Tibial artery (tissue), 4 donors: ENCODE measurements around the gene RBM12.

Experiments used
- DNase-seq, 2 donors: peaks; one replicate each; pipeline ENCODE4 v3.0.0-alpha.2; 2019
- H3K27ac ChIP-seq, 2 donors: fragments of 200-600 bp; sonication (generic) in 1 of 2; 1 replicate in 1 of 2; 2 replicates in 1 of 2; pipeline ENCODE4 v1.5.1; 2018 to 2019; ENCODE audit warnings: mild to moderate bottlenecking in 1 of 2
- H3K27me3 ChIP-seq, 2 donors: fragments of 200-600 bp; sonication (generic) in 1 of 2; one replicate each; pipeline versions ENCODE4 v1.5.1 to v1.6.0; 2016 to 2019
- H3K36me3 ChIP-seq, 3 donors: fragments of 200-600 bp; sonication (generic) in 2 of 3; one replicate each; pipeline ENCODE4 v1.5.1; 2016 to 2019; ENCODE audit warnings: mild to moderate bottlenecking in 2 of 3
- H3K4me1 ChIP-seq, 4 donors: fragments of 200-600 bp; sonication (generic) in 2 of 4; 1 replicate in 3 of 4; 2 replicates in 1 of 4; pipeline ENCODE4 v1.5.1; 2016 to 2019
- H3K4me3 ChIP-seq, 2 donors: fragments of 200-600 bp; sonication (generic) in 1 of 2; 1 replicate in 1 of 2; 2 replicates in 1 of 2; pipeline ENCODE4 v1.5.1; 2018 to 2019; ENCODE audit warnings: mild to moderate bottlenecking in 2 of 2
- H3K9me3 ChIP-seq, 3 donors: fragments of 200-600 bp; sonication (generic) in 1 of 3; one replicate each; pipeline ENCODE4 v1.5.1; 2016 to 2019
- CTCF ChIP-seq, 2 experiments: fragments of 200-600 bp in 1 of 2; fragments of 450-650 bp in 1 of 2; IDR thresholded peaks; one replicate each; pipeline ENCODE4 v1.5.1; 2017 to 2019; ENCODE audit warnings: antibody characterized with exemption in 2 of 2, mild to moderate bottlenecking in 1 of 2, moderate library complexity in 1 of 2
- intact Hi-C: fragments of 100-400 bp; cut with DNase I; formaldehyde crosslinking; loops from one replicate; pipeline ENCODE4 v1.15.0; 2023; ENCODE audit warnings: low total_unique reads

RBM12 gene

GRCh38 chr20:35621560-35621946, 43.1 kb downstream of the RBM12 start:
- no peak overlapping the region for H3K27ac ChIP-seq
- H3K9me3 ChIP-seq: no peaks in the 10 kb centered on the region
- peaks cover 0 to 33% (median 29%) of the 10 kb centered on the region in 4 donors for H3K4me1 ChIP-seq
- no peak for DNase-seq
- H3K36me3 ChIP-seq: peaks cover 20 to 39% (median 21%) of the 10 kb centered on the region in 3 donors
- no peaks in the 10 kb centered on the region for H3K27me3 ChIP-seq
- intact Hi-C loops: no loop called here
- TF ChIP-seq CTCF (IDR thresholded peaks at IDR 0.05): no peak
- H3K4me3 ChIP-seq: no peak overlapping the region

- Histone ChIP-seq H3K36me3 (peaks cover 14 to 33% (median 16%) of the 10 kb centered on the region in 3 donors), H3K4me3 (no peak overlapping the region), H3K4me1 (peaks cover 0 to 33% (median 30%) of the 10 kb centered on the region in 4 donors), H3K27me3 (no peaks in the 10 kb centered on the region), H3K9me3 (no peaks in the 10 kb centered on the region), H3K27ac (no peak overlapping the region)
- intact Hi-C loops: no loop called here
- TF ChIP-seq CTCF (IDR thresholded peaks at IDR 0.05): no peak
- no peak for DNase-seq
These were observed 43.7 kb downstream of the RBM12 start for GRCh38 chr20:35620818-35621559.

- peak overlapping the region; percentile 57 to 70 for H3K4me3 ChIP-seq
- H3K27ac ChIP-seq: peak overlapping the region; percentile 46 to 88
- intact Hi-C loops: loop anchor here (5.0 kb wide), 2 partner anchors 43 to 153 kb away; partner anchors contain the start of genes CPNE1, PHF20 and RBM12
- peaks cover 0 to 18% (median 5%) of the 10 kb centered on the region in 3 donors for H3K36me3 ChIP-seq
- peak; percentile 67 to 86 for DNase-seq
- H3K27me3 ChIP-seq: no peaks in the 10 kb centered on the region
- no peaks in the 10 kb centered on the region for H3K9me3 ChIP-seq
- peaks cover 0 to 39% (median 32%) of the 10 kb centered on the region in 4 donors for H3K4me1 ChIP-seq
- TF ChIP-seq CTCF (IDR thresholded peaks at IDR 0.05): no peak
These were observed 45.3 kb downstream of the RBM12 start for GRCh38 chr20:35619196-35620095.

- no peak for TF ChIP-seq CTCF (IDR thresholded peaks at IDR 0.05)
These were observed 46.2 kb downstream of the RBM12 start for GRCh38 chr20:35618263-35619131.

More at GRCh38 chr20:35618263-35619131, 46.2 kb downstream of the RBM12 start:
- H3K4me1 ChIP-seq: peaks cover 0 to 39% (median 32%) of the 10 kb centered on the region in 4 donors
- H3K27ac ChIP-seq: peak overlapping the region; percentile 46 to 88
- DNase-seq: peak in 1 of 2 donors; percentile 74
- H3K9me3 ChIP-seq: no peaks in the 10 kb centered on the region
- intact Hi-C loops: loop anchor here (5.0 kb wide), 2 partner anchors 44 to 154 kb away; partner anchors contain the start of genes CPNE1, PHF20 and RBM12
- H3K27me3 ChIP-seq: no peaks in the 10 kb centered on the region
- peaks cover 0 to 17% (median 5%) of the 10 kb centered on the region in 3 donors for H3K36me3 ChIP-seq
- H3K4me3 ChIP-seq: peak overlapping the region; percentile 57 to 70
